ENCODE measurements around the gene PSMF1. TPM values are rescaled to one million over a fixed set of nuclear protein-coding genes. Genes with fewer than 3 reads are reported as not detected.
A peak's percentile ranks its signal among the peaks of the same experiment; 100 is the strongest.
"Not testable (repeated sequence)": the region's sequence is repeated elsewhere in the genome, so short reads cannot be mapped to it uniquely, and the experiment has no call there.

Gene PSMF1
- total RNA-seq, 1 donor from 2014 or later = 46.9 TPM

DNA sequence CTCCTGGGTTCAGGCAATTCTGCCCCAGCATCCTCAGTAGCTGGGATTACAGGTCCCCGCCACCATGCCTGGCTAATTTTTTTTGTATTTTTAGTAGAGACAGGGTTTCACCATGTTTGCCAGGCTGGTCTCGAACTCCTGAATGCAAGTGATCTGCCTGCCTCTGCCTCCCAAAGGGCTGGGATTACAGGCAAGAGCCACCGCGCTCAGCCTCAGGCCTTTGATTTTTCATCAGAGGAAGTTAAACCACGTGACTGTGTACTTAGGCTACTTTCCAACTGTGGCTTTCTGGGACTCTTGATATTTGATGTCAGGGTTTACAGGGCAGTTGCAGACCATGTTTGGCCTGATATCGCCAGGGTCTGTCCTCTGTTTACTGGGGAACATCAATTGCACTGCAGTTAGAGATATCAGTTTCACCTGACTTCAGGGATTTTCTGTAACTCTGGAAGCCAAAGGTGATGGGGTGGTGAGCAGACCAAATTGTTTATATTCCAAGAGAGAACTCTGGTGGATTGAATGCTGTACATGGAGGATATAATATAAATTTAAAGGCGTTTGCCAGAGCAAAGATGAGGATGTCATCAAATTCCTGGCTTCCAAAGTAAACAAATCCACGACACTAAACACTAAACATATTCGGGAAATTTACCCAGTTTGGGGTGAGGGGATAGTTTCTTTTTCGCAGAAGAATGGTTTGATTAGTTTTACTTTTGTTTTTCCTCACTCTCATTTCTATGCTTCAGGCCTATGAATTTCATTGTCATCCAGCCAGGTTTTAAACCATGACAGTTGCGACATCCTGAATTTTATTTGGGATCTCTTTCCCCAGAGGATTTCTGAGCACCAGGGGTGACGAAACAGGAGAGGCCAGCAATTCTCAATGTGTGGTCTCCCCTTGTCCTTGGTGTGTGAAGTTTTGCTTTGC lies 4.2 kb downstream of the PSMF1 start:
- DNase-seq = peak; percentile 20

- DNase-seq = no peak
Observed at GRCh38 chr20:1123666-1124065, 5.3 kb downstream of the PSMF1 start.

GRCh38 chr20:1124421-1124820 lies 6.0 kb downstream of the PSMF1 start:
- DNase-seq = no peak

- no peak for DNase-seq
Observed at GRCh38 chr20:1125277-1125676, 6.9 kb downstream of the PSMF1 start.

- no peak for DNase-seq
Observed at GRCh38 chr20:1127840-1128239, 9.4 kb downstream of the PSMF1 start.

- no peak for DNase-seq
Observed at GRCh38 chr20:1130058-1130694, 11.8 kb downstream of the PSMF1 start.

- no peak for DNase-seq
Observed at GRCh38 chr20:1130847-1131246, 12.4 kb downstream of the PSMF1 start.

- no peak for DNase-seq
Observed at GRCh38 chr20:1131354-1131753, 13.0 kb downstream of the PSMF1 start.

- no peak for DNase-seq
Observed at GRCh38 chr20:1134355-1134754, 16.0 kb downstream of the PSMF1 start.

DNA sequence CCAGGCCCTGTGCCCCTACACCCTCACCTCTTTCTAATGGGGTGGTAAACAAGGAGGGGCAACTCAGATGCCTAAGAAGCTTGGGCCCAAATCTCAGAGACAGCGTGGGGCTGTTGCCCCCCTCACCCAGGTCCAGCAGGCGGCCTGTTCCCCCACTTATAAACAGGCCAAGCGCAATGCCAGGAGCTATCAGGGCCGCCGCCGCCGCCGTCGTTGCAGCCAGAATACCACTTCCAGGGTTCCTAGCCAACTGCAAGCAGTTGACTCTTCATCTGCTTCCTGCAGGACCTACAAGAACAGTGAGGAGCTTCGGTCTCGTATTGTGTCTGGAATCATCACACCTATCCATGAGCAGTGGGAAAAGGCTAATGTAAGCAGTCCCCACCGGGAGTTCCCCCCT lies 16.4 kb downstream of the PSMF1 start:
- DNase-seq = no peak

GRCh38 chr20:1137236-1137635 lies 18.8 kb downstream of the PSMF1 start:
- no peak for DNase-seq

DNA sequence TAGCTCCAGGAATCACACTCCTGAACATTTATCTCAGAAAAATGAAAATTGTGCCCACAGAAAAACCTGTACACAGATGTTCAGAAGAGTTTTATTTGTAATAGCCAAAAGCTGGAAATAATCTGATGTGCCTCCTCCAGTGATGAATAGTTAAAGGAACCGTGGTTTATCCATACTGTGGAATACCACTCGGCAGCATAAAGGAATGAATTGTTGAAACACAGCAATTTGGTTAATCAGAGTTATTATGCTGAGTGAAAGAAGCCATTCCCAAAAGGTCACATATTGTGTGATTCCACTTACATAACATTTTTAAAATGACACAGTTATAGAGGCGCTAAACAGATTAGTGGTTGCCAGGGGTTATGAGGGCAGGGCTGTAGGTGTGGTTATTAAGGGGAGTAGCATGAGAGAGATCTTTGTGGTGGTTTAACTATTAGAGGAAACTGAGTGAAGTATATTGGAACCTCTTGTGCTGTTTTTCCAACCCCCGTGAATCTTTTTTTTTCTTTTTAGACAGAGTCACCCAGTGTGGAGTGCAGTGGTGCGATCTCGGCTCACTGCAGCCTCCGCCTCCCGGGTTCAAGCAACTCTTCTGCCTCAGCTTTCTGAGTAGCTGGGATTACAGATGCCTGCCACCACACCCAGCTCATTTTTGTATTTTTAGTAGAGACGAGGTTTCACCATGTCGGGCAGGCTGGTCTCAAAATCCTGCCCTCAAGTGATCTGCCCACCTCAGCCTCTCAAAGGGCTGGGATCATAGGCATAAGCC lies 26.2 kb downstream of the PSMF1 start:
- DNase-seq = no peak

DNA sequence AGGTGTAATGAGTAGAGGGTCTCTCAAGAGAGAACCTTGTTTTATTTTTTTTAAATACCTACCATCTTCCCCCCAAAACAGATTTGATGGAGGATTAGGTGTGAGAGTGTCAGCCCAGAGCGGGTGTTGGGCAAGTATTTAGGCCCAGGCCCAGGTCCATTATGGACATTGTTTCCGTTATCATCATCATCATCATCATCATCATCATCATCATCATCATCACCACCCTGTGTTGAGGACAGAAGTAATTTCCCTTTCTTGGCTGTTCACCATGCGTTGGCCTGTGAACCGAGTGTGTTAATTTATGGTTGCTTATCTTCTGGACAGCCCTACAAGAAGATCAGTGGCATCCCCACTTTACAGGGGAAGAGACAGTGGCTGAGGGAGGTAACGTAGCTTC lies 28.6 kb downstream of the PSMF1 start:
- no peak for DNase-seq

DNA sequence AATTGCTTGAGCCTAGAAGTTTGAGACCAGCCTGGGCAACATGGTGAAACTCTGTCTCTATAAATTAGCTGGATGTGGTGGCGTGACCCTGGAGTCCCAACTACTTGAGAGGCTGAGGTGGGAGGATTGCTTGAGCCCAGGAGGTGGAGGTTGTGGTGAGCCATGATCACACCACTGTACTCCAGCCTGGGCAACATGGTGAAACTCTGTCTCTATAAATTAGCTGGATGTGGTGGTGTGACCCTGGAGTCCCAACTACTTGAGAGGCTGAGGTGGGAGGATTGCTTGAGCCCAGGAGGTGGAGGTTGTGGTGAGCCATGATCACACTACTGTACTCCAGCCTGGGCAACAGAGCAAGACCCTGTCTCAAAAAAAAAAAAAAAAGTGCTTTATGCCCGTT lies 31.4 kb downstream of the PSMF1 start:
- not testable (repeated sequence) for DNase-seq

DNA sequence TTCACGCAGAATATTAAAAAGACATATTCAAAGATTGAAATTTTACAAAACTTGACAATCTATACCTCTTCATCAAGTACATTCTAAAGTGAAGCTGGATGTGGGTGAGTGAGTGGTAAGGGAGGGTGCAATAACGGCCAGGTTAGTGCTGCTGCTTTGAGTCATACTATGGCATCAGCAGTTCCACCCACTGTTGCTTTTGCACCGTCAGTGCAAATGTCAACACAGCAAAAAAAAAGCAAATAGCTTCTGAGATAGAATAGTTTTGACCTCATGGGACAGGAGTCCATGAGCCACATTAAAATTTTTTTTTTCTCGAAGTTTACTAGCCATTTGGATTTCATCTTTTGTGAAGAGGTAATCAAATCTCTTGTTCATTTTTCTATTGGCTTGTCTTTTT lies 31.8 kb downstream of the PSMF1 start:
- DNase-seq = no peak

DNA sequence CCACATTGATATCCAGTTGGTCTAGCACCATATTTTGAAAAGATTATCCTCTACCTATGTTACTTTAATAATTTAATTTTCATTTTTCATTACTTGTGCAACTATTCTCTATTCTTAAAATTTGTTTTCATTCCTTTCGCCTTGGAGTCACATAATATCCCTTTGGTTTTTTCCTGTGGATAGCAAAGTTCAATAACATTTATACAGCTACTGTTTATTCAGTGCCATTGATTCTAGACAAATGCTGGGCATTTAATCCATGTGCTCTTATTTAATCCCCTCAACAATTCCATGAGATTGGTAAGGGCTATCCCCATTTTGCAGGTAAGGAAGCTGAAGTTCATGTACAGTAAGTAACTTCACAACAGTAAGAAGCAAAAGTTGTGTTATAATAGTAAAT lies 32.6 kb downstream of the PSMF1 start:
- no peak for DNase-seq

- no peak for DNase-seq
Observed at GRCh38 chr20:1154226-1154625, 35.8 kb downstream of the PSMF1 start.

GRCh38 chr20:1154691-1155090 lies 36.3 kb downstream of the PSMF1 start:
- no peak for DNase-seq

GRCh38 chr20:1155342-1155741 lies 36.9 kb downstream of the PSMF1 start:
- DNase-seq = no peak

DNA sequence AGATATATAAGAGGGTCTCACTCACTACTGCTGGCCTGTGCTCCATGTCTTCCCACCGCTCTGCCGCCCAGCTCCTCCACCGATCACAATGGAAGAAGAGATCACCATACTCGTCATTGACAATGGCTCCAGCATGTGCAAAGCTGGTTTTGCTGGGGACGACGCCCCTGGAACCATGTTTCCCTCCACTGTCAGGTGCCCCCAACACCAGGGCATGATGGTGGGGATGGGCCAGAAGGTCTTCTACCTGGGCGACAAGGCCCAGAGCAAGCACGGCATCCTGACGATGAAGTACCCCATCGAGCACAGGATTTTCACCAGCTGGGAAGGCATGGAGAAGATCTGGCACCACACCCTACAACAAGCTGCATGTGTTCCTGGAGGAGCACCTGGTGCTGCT lies 42.1 kb downstream of the PSMF1 start:
- DNase-seq = no peak

DNA sequence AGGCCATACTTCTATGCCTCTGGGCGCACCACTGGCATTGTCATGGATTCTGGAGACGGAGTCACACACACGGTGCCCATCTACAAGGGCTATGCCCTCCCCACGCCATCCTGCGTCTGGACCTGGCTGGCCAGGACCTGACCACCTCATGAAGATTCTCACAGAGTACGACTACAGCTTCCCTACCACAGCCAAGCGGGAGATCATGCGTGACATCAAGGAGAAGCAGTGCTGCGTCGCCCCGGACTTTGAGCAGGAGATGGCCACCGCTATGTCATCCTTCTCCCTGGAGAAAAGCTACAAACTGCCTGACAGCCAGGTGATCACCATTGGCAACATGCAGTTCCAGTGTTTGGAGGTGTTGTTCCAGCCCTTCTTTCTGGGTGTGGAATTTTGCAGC lies 42.6 kb downstream of the PSMF1 start:
- DNase-seq = no peak

DNA sequence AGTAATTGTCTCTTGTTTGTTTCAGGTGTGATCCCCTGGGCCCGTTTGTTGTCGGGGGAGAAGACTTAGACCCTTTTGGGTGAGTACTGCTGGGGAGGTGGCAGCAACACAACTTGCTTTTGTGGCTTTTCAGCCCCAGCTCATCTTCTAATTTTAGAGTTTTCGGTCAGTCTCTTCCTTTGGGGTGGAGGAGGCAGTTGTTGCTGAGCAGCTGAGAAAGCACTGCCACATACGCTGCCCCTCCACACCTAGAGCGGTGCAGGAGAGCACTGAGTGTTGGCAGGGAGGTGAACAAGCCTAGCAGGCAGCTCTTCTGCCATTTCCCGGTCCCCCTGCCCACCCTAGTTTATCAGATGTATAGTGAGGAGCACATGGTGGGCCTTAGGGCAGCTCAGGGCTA lies 44.7 kb downstream of the PSMF1 start:
- DNase-seq = no peak

DNA sequence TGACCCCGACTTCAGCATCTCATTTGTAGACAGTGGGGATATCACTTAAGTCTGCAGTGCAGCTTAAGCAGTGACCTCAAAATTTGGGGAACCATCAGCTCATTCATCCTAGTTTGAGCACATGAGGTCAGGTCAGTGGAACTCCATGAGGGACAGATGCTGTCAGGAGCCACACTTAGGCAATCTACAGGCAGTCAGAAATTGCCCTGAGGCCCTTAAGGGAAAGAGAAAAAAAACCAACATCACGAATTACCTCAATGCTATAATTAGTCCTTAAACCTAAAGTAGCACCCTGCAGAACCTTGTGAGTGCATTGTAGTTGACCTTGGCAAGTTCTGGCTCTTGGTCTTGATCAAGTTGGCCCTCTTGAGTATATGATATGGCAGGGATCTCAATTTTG lies 45.3 kb downstream of the PSMF1 start:
- no peak for DNase-seq
